Stimulated activated CD4-positive, alpha-beta T cell treated with anti-CD3 and anti-CD28 coated beads, Interleukin-1b, Interleukin-23, amount 100 ng/mL, for 1 hour (primary cell): ENCODE results near the gene TMEM101.
"Not testable (repeated sequence)": the region's sequence is repeated elsewhere in the genome, so short reads cannot be mapped to it uniquely, and the experiment has no call there.

Experiments
- DNase-seq, 2 donors: peaks; one replicate each; pipeline ENCODE4 v3.0.0-alpha.2; 2020; ENCODE audit warnings: low read depth in 2 of 2

The TMEM101 gene

GRCh38 chr17:44000871-44001460, 13.8 kb downstream of the TMEM101 start:
- DNase-seq = no peak

- DNase-seq = no peak
Observed at GRCh38 chr17:44000141-44000860, 14.5 kb downstream of the TMEM101 start.

GRCh38 chr17:43999024-43999423, 15.7 kb downstream of the TMEM101 start:
- no peak for DNase-seq

- no peak for DNase-seq
Observed at GRCh38 chr17:43998552-43998951, 16.2 kb downstream of the TMEM101 start.

GRCh38 chr17:43997180-43997579, 17.6 kb downstream of the TMEM101 start:
- not testable (repeated sequence) for DNase-seq

- no peak for DNase-seq
Observed at GRCh38 chr17:43995150-43995471, 19.7 kb downstream of the TMEM101 start.

GRCh38 chr17:43994272-43995149, 20.3 kb downstream of the TMEM101 start:
- peak in 1 of 2 donors; percentile 46 for DNase-seq

- DNase-seq = no peak
Observed at GRCh38 chr17:43992641-43993040, 22.1 kb downstream of the TMEM101 start.

- DNase-seq = no peak
Observed at GRCh38 chr17:43988301-43988700, 26.5 kb downstream of the TMEM101 start.

- no peak for DNase-seq
Observed at GRCh38 chr17:43987131-43988021, 27.4 kb downstream of the TMEM101 start.

- DNase-seq = no peak
Observed at GRCh38 chr17:43986225-43986981, 28.4 kb downstream of the TMEM101 start.

GRCh38 chr17:43984521-43984920, 30.2 kb downstream of the TMEM101 start:
- DNase-seq = no peak

- DNase-seq = no peak
Observed at GRCh38 chr17:43983515-43984411, 31.0 kb downstream of the TMEM101 start.

- DNase-seq = no peak
Observed at GRCh38 chr17:43983196-43983514, 31.6 kb downstream of the TMEM101 start.

- no peak for DNase-seq
Observed at GRCh38 chr17:43982171-43982570, 32.6 kb downstream of the TMEM101 start.

GRCh38 chr17:43979671-43980070, 35.1 kb downstream of the TMEM101 start:
- no peak for DNase-seq

- DNase-seq = no peak
Observed at GRCh38 chr17:43979011-43979410, 35.8 kb downstream of the TMEM101 start.

- no peak for DNase-seq
Observed at GRCh38 chr17:43978078-43978477, 36.7 kb downstream of the TMEM101 start.

GRCh38 chr17:43976963-43977837, 37.6 kb downstream of the TMEM101 start:
- DNase-seq = no peak
